Measurements from ENCODE around the gene SCLY. TPM values are rescaled to one million over a fixed set of nuclear protein-coding genes. Genes with fewer than 3 reads are reported as not detected.
A peak's percentile ranks its signal among the peaks of the same experiment; 100 is the strongest.

The SCLY gene
- total RNA-seq, 1 donor from 2014 or later = 49.2 TPM

GRCh38 chr2:238106698-238107524, 46.1 kb downstream of the SCLY start:
- H3K36me3 Mint-ChIP-seq (ENCODE audit: insufficient read depth) = peaks cover under 1% of the 10 kb centered on the region
- H3K27me3 Mint-ChIP-seq = no peaks in the 10 kb centered on the region
- DNase-seq (ENCODE audit: low spot score, unreplicated experiment) = no peak
- H3K4me1 Mint-ChIP-seq (ENCODE audit: low read depth) = peaks cover 1% of the 10 kb centered on the region
- H3K4me3 Mint-ChIP-seq (ENCODE audit: low read depth) = no peak overlapping the region
- TF ChIP-seq CTCF (IDR thresholded peaks at IDR 0.05; ENCODE audit: unreplicated experiment) = peak; percentile 28
- no peak overlapping the region for H3K27ac Mint-ChIP-seq
- no peaks in the 10 kb centered on the region for H3K9me3 Mint-ChIP-seq (ENCODE audit: low read depth)

GRCh38 chr2:238107525-238108422, 47.0 kb downstream of the SCLY start:
- Mint-ChIP-seq H3K36me3 (ENCODE audit: insufficient read depth) (peaks cover 2% of the 10 kb centered on the region), H3K27me3 (no peaks in the 10 kb centered on the region), H3K4me1 (ENCODE audit: low read depth) (peaks cover 1% of the 10 kb centered on the region), H3K4me3 (ENCODE audit: low read depth) (no peak overlapping the region), H3K27ac (no peak overlapping the region), H3K9me3 (ENCODE audit: low read depth) (peaks cover 5% of the 10 kb centered on the region)
- DNase-seq (ENCODE audit: low spot score, unreplicated experiment) = no peak
- no peak for TF ChIP-seq CTCF (IDR thresholded peaks at IDR 0.05; ENCODE audit: unreplicated experiment)

- peaks cover 12% of the 10 kb centered on the region for H3K9me3 Mint-ChIP-seq (ENCODE audit: low read depth)
- H3K4me3 Mint-ChIP-seq (ENCODE audit: low read depth) = no peak overlapping the region
- H3K27ac Mint-ChIP-seq = no peak overlapping the region
- no peaks in the 10 kb centered on the region for H3K27me3 Mint-ChIP-seq
- peaks cover 1% of the 10 kb centered on the region for H3K4me1 Mint-ChIP-seq (ENCODE audit: low read depth)
- peaks cover 3% of the 10 kb centered on the region for H3K36me3 Mint-ChIP-seq (ENCODE audit: insufficient read depth)
- TF ChIP-seq CTCF (IDR thresholded peaks at IDR 0.05; ENCODE audit: unreplicated experiment) = no peak
- no peak for DNase-seq (ENCODE audit: low spot score, unreplicated experiment)
Observed at GRCh38 chr2:238108423-238109183, 47.8 kb downstream of the SCLY start.

- peaks cover 12% of the 10 kb centered on the region for H3K9me3 Mint-ChIP-seq (ENCODE audit: low read depth)
- H3K27me3 Mint-ChIP-seq = peaks cover 8% of the 10 kb centered on the region
- TF ChIP-seq CTCF (IDR thresholded peaks at IDR 0.05; ENCODE audit: unreplicated experiment) = no peak
- no peaks in the 10 kb centered on the region for H3K4me1 Mint-ChIP-seq (ENCODE audit: low read depth)
- no peak overlapping the region for H3K27ac Mint-ChIP-seq
- peaks cover 3% of the 10 kb centered on the region for H3K36me3 Mint-ChIP-seq (ENCODE audit: insufficient read depth)
- no peak overlapping the region for H3K4me3 Mint-ChIP-seq (ENCODE audit: low read depth)
- DNase-seq (ENCODE audit: low spot score, unreplicated experiment) = no peak
Observed at GRCh38 chr2:238113611-238114010, 52.8 kb downstream of the SCLY start.

Data from progenitor cell of endocrine pancreas (in vitro differentiated cells).